GM18951 (cell line): Measurements from ENCODE around the gene GPR137.
A peak's percentile ranks its signal among the peaks of the same experiment; 100 is the strongest.

Source experiments
- POLR2A ChIP-seq: IDR thresholded peaks from 4 replicates; pipeline ENCODE4 v1.6.1; 2011; ENCODE audit warnings: mild to moderate bottlenecking; ENCODE audit not compliant: insufficient read length, insufficient read depth; ENCODE audit errors: extremely low read depth
- in situ Hi-C: fragments of 300-500 bp; cut with MboI; formaldehyde crosslinking; loops from one replicate; pipeline ENCODE4 v1.12.0; 2022; ENCODE audit warnings: low sequenced_read_pairs, mixed read lengths, inconsistent platforms; ENCODE audit not compliant: unreplicated experiment

GPR137 gene

GRCh38 chr11:64284962-64285884 lies at the start of gene GPR137:
TSS of gene GPR137 (plus strand) at chr11:64285848. CDS start at chr11:64286525, 677 bp downstream.
- in situ Hi-C loops: no loop called here
- TF ChIP-seq POLR2A: peak; percentile 55

- in situ Hi-C loops: no loop called here
- no peak for TF ChIP-seq POLR2A
These were observed 48.1 kb upstream of the GPR137 start for GRCh38 chr11:64237484-64237951.

GRCh38 chr11:64238076-64238475 lies 47.6 kb upstream of the GPR137 start:
- in situ Hi-C loops: no loop called here
- TF ChIP-seq POLR2A: no peak

- no peak for TF ChIP-seq POLR2A
- in situ Hi-C loops: no loop called here
These were observed 46.6 kb upstream of the GPR137 start for GRCh38 chr11:64238999-64239398.

GRCh38 chr11:64239662-64240434 lies 45.8 kb upstream of the GPR137 start:
- in situ Hi-C loops: no loop called here
- TF ChIP-seq POLR2A: no peak

- in situ Hi-C loops: no loop called here
- TF ChIP-seq POLR2A: peak; percentile 82
These were observed 45.0 kb upstream of the GPR137 start, which contains the start of gene FKBP2 for GRCh38 chr11:64240435-64241240. TSS of gene FKBP2 (plus strand) at chr11:64241095. CDS start at chr11:64242388, 1,293 bp downstream.

- TF ChIP-seq POLR2A: no peak
- in situ Hi-C loops: no loop called here
These were observed 44.5 kb upstream of the GPR137 start for GRCh38 chr11:64241241-64241490.

- TF ChIP-seq POLR2A: peak; percentile 70
- in situ Hi-C loops: no loop called here
These were observed 43.9 kb upstream of the GPR137 start for GRCh38 chr11:64241491-64242374.

- TF ChIP-seq POLR2A: no peak
These were observed 42.3 kb upstream of the GPR137 start for GRCh38 chr11:64243236-64243854.

GRCh38 chr11:64244107-64244506 lies 41.5 kb upstream of the GPR137 start:
- in situ Hi-C loops: no loop called here
- TF ChIP-seq POLR2A: peak; percentile 19

More at GRCh38 chr11:64243236-64243854, 42.3 kb upstream of the GPR137 start:
- in situ Hi-C loops: no loop called here

- in situ Hi-C loops: no loop called here
- no peak for TF ChIP-seq POLR2A
These were observed 40.7 kb upstream of the GPR137 start for GRCh38 chr11:64244966-64245365.

- no peak for TF ChIP-seq POLR2A
- in situ Hi-C loops: no loop called here
These were observed 40.2 kb upstream of the GPR137 start for GRCh38 chr11:64245401-64245796.
